NT2/D1 (cell line): ENCODE measurements around the gene CCL28.
"Not testable (repeated sequence)": the region's sequence is repeated elsewhere in the genome, so short reads cannot be mapped to it uniquely, and the experiment has no call there.

Source experiments
- DNase-seq: peaks from one replicate; pipeline ENCODE4 v3.0.0-alpha.2; 2011; ENCODE audit warnings: low read depth, low spot score
- H3K27me3 ChIP-seq: 2 replicates; pipeline ENCODE4 v1.6.0; 2011; ENCODE audit warnings: mild to moderate bottlenecking; ENCODE audit not compliant: insufficient read length, insufficient read depth
- H3K36me3 ChIP-seq: 2 replicates; pipeline ENCODE4 v1.6.1; 2011; ENCODE audit warnings: mild to moderate bottlenecking, low read length, mixed read lengths; ENCODE audit not compliant: insufficient read depth, insufficient read length
- H3K4me1 ChIP-seq: 2 replicates; pipeline ENCODE4 v1.5.1; 2011; ENCODE audit not compliant: insufficient read depth, insufficient read length
- H3K4me3 ChIP-seq: 2 replicates; pipeline ENCODE4 v1.5.1; 2011; ENCODE audit warnings: low read depth; ENCODE audit not compliant: insufficient read length
- H3K9ac ChIP-seq: 2 replicates; pipeline ENCODE4 v1.6.0; 2011; ENCODE audit warnings: low read depth; ENCODE audit not compliant: insufficient read length
- H3K9me3 ChIP-seq: 2 replicates; pipeline ENCODE4 v1.5.1; 2011; ENCODE audit warnings: mild to moderate bottlenecking, low read length; ENCODE audit not compliant: insufficient read depth
- SUZ12 ChIP-seq: IDR thresholded peaks from 2 replicates; pipeline ENCODE4 v1.6.1; 2011; ENCODE audit not compliant: insufficient read length, insufficient read depth; ENCODE audit errors: extremely low read depth
- YY1 ChIP-seq: IDR thresholded peaks from 2 replicates; pipeline ENCODE4 v1.6.1; 2011; ENCODE audit not compliant: insufficient read length, insufficient read depth
- ZNF274 ChIP-seq: IDR thresholded peaks from 2 replicates; pipeline ENCODE4 v1.6.1; 2011; ENCODE audit warnings: mild to moderate bottlenecking, low read depth, low read length

The CCL28 gene

GRCh38 chr5:43409809-43410271 is 2.4 kb downstream of the CCL28 start:
- Histone ChIP-seq H3K4me1 (no peaks in the 10 kb centered on the region), H3K36me3 (no peaks in the 10 kb centered on the region), H3K4me3 (no peak overlapping the region), H3K9ac (no peak overlapping the region), H3K9me3 (no peaks in the 10 kb centered on the region), H3K27me3 (no peaks in the 10 kb centered on the region)
- TF ChIP-seq SUZ12 (no peak), ZNF274 (no peak), YY1 (no peak)
- no peak for DNase-seq

- H3K36me3 ChIP-seq, H3K27me3 ChIP-seq, H3K4me1 ChIP-seq, DNase-seq, H3K9ac ChIP-seq, H3K4me3 ChIP-seq, H3K9me3 ChIP-seq: not testable (repeated sequence)
Measured at GRCh38 chr5:43402524-43403066, 9.6 kb downstream of the CCL28 start.

GRCh38 chr5:43401827-43402226 is 10.4 kb downstream of the CCL28 start:
- no peaks in the 10 kb centered on the region for H3K9me3 ChIP-seq
- H3K27me3 ChIP-seq = no peaks in the 10 kb centered on the region
- H3K9ac ChIP-seq = no peak overlapping the region
- no peaks in the 10 kb centered on the region for H3K4me1 ChIP-seq
- no peak overlapping the region for H3K4me3 ChIP-seq
- no peaks in the 10 kb centered on the region for H3K36me3 ChIP-seq
- TF ChIP-seq SUZ12 = no peak
- no peak for TF ChIP-seq ZNF274
- no peak for TF ChIP-seq YY1
- no peak for DNase-seq

- no peak overlapping the region for H3K9ac ChIP-seq
- H3K27me3 ChIP-seq = no peaks in the 10 kb centered on the region
- no peak overlapping the region for H3K4me3 ChIP-seq
- no peaks in the 10 kb centered on the region for H3K9me3 ChIP-seq
- TF ChIP-seq ZNF274 (no peak), SUZ12 (no peak), YY1 (no peak)
- no peaks in the 10 kb centered on the region for H3K36me3 ChIP-seq
- DNase-seq = no peak
- H3K4me1 ChIP-seq = no peaks in the 10 kb centered on the region
Measured at GRCh38 chr5:43400082-43400481, 12.1 kb downstream of the CCL28 start.

GRCh38 chr5:43396762-43397304 is 15.4 kb downstream of the CCL28 start:
- Histone ChIP-seq H3K9ac (no peak overlapping the region), H3K36me3 (no peaks in the 10 kb centered on the region), H3K4me3 (no peak overlapping the region), H3K27me3 (no peaks in the 10 kb centered on the region), H3K4me1 (no peaks in the 10 kb centered on the region), H3K9me3 (no peaks in the 10 kb centered on the region)
- DNase-seq = no peak
- no peak for TF ChIP-seq SUZ12
- TF ChIP-seq YY1 = no peak
- TF ChIP-seq ZNF274 = no peak

GRCh38 chr5:43390471-43390870 is 21.7 kb downstream of the CCL28 start:
- DNase-seq = no peak
- TF ChIP-seq YY1 (no peak), ZNF274 (no peak), SUZ12 (no peak)
- H3K36me3 ChIP-seq = no peaks in the 10 kb centered on the region
- no peak overlapping the region for H3K4me3 ChIP-seq
- no peak overlapping the region for H3K9ac ChIP-seq
- H3K27me3 ChIP-seq = no peaks in the 10 kb centered on the region
- no peaks in the 10 kb centered on the region for H3K4me1 ChIP-seq
- H3K9me3 ChIP-seq = no peaks in the 10 kb centered on the region

- no peaks in the 10 kb centered on the region for H3K4me1 ChIP-seq
- DNase-seq = peak; percentile 32
- TF ChIP-seq SUZ12 (no peak), ZNF274 (no peak), YY1 (no peak)
- H3K27me3 ChIP-seq = no peaks in the 10 kb centered on the region
- no peak overlapping the region for H3K9ac ChIP-seq
- H3K4me3 ChIP-seq = no peak overlapping the region
- H3K36me3 ChIP-seq = no peaks in the 10 kb centered on the region
- no peaks in the 10 kb centered on the region for H3K9me3 ChIP-seq
Measured at GRCh38 chr5:43389679-43390329, 22.4 kb downstream of the CCL28 start.
